Omental fat pad (tissue), 4 donors: ENCODE results near the gene IQGAP3. TPM values are rescaled to one million over a fixed set of nuclear protein-coding genes. Genes with fewer than 3 reads are reported as not detected.
A peak's percentile ranks its signal among the peaks of the same experiment; 100 is the strongest.

Source experiments
- ATAC-seq: fragments of 150-250 bp; one replicate; pipeline ENCODE4 v1.9.1; 2016; ENCODE audit warnings: mild to moderate bottlenecking, moderate library complexity; ENCODE audit not compliant: low FRiP score
- DNase-seq: peaks from one replicate; pipeline ENCODE4 v3.0.0-alpha.2; 2019; ENCODE audit warnings: low spot score
- total RNA-seq, 4 donors: library from RNA; depleted of rRNA; stranded (reverse); fragments of >200 nt; gene quantifications; one replicate each; pipeline ENCODE4 v1.1.0, GENCODE V29; 2016
- TF ChIP-seq, protein P1 (sequence below), 3 donors: fragments of 450-650 bp; IDR thresholded peaks; one replicate each; pipeline ENCODE4 v1.5.1; 2016 to 2017; ENCODE audit warnings: antibody characterized with exemption in 3 of 3, mild to moderate bottlenecking in 3 of 3, moderate library complexity in 2 of 3

IQGAP3 gene
- total RNA-seq, 4 donors from 2014 or later: 0.16 to 4.2 (median 0.23) TPM

- TF ChIP-seq, protein P1, sequence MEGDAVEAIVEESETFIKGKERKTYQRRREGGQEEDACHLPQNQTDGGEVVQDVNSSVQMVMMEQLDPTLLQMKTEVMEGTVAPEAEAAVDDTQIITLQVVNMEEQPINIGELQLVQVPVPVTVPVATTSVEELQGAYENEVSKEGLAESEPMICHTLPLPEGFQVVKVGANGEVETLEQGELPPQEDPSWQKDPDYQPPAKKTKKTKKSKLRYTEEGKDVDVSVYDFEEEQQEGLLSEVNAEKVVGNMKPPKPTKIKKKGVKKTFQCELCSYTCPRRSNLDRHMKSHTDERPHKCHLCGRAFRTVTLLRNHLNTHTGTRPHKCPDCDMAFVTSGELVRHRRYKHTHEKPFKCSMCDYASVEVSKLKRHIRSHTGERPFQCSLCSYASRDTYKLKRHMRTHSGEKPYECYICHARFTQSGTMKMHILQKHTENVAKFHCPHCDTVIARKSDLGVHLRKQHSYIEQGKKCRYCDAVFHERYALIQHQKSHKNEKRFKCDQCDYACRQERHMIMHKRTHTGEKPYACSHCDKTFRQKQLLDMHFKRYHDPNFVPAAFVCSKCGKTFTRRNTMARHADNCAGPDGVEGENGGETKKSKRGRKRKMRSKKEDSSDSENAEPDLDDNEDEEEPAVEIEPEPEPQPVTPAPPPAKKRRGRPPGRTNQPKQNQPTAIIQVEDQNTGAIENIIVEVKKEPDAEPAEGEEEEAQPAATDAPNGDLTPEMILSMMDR (IDR thresholded peaks at IDR 0.05): no peak
- no peak for DNase-seq
- no peak for ATAC-seq
These were observed 56.4 kb downstream of the IQGAP3 start for GRCh38 chr1:156515956-156516355.

GRCh38 chr1:156513185-156513584 is 59.2 kb downstream of the IQGAP3 start:
- TF ChIP-seq, protein P1 (IDR thresholded peaks at IDR 0.05): no peak
- ATAC-seq (no peak), DNase-seq (no peak)

DNA sequence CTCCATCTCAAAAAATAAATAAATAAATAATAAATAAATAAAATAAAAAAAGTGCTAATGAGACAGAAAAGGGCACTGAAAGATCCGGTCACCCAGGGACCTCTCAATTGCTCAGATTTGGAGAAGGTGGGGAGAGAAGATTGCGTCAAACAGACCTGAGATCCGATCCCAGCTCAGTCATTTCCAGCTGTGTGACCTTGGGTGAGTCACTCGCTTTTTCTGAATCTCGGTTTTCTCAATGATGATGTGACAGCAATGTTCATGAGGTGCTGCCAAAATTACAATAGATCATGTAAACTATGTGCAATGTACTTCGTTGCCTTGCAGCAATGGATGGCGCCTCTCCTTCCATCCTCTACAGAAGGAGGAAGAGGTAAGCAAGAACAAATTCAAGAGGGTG is 60.7 kb downstream of the IQGAP3 start:
- no peak for ATAC-seq

GRCh38 chr1:156510709-156511108 is 61.7 kb downstream of the IQGAP3 start:
- DNase-seq (no peak), ATAC-seq (peak; percentile 69)
- TF ChIP-seq, protein P1 (IDR thresholded peaks at IDR 0.05): no peak

More for the DNA sequence above, 60.7 kb downstream of the IQGAP3 start:
- no peak for DNase-seq
- TF ChIP-seq, protein P1 (IDR thresholded peaks at IDR 0.05): no peak

GRCh38 chr1:156509424-156510034 is 62.8 kb downstream of the IQGAP3 start:
- TF ChIP-seq, protein P1 (IDR thresholded peaks at IDR 0.05): no peak
- no peak for DNase-seq
- no peak for ATAC-seq

DNA sequence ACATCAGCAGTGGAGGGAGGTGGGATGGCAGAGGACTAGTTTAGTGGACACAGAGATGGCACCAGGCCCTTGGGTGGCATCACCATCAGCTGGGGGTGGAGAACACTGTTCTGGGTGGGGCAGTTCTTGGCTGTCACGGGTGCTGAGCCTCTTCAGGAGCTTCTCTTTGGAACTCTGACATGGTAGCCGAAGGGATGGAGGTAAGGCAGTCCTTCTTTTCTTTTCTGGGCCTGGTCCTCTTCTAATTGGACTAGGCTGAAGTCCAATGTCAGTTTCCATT is 63.5 kb downstream of the IQGAP3 start:
- DNase-seq: no peak
- TF ChIP-seq, protein P1 (IDR thresholded peaks at IDR 0.05): no peak
- ATAC-seq: no peak

- TF ChIP-seq, protein P1 (IDR thresholded peaks at IDR 0.05): no peak
- DNase-seq (no peak), ATAC-seq (no peak)
These were observed 64.0 kb downstream of the IQGAP3 start for GRCh38 chr1:156508205-156508954.
